HG02642 (cell line): ENCODE data around the gene USH1C.

Experiments used
- ATAC-seq: cut with Tn5 transposase; IDR thresholded peaks from one replicate; pipeline ENCODE4 v1.9.1; 2021; ENCODE audit warnings: mild to moderate bottlenecking; ENCODE audit not compliant: unreplicated experiment, poor library complexity

The USH1C gene

GRCh38 chr11:17544181-17544622 is at the start of gene USH1C:
TSS of gene USH1C (minus strand) at chr11:17544416. CDS start at chr11:17544307, 109 bp downstream.
- no peak for ATAC-seq

GRCh38 chr11:17593466-17594245 is 49.4 kb upstream of the USH1C start:
- ATAC-seq = no peak

- no peak for ATAC-seq
Observed at GRCh38 chr11:17591293-17591692, 47.1 kb upstream of the USH1C start.

- ATAC-seq = no peak
Observed at GRCh38 chr11:17590463-17590862, 46.2 kb upstream of the USH1C start.

DNA sequence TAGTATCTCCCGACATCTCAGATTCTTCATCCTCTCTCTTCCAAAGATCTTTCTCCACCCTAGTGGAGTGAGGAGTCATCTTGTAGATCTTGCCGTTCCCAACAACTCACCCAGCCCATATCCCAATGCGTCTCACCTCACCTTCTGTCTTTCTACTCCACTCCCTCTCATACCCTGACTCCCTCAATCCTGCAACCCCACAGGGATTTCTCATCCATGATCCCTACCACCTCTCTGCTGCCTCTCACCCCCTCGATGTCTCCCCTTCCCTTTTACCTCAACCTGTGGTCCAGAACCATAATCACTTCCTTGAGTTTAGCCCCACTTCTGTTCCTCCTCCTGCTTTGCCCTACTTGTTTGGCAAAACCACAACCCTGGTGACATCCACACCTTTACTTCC is 44.5 kb upstream of the USH1C start:
- no peak for ATAC-seq

- no peak for ATAC-seq
Observed at GRCh38 chr11:17588166-17588565, 44.0 kb upstream of the USH1C start.

GRCh38 chr11:17585911-17586695 is 41.9 kb upstream of the USH1C start:
- ATAC-seq = no peak

GRCh38 chr11:17581732-17582053 is 37.5 kb upstream of the USH1C start:
- ATAC-seq = no peak

DNA sequence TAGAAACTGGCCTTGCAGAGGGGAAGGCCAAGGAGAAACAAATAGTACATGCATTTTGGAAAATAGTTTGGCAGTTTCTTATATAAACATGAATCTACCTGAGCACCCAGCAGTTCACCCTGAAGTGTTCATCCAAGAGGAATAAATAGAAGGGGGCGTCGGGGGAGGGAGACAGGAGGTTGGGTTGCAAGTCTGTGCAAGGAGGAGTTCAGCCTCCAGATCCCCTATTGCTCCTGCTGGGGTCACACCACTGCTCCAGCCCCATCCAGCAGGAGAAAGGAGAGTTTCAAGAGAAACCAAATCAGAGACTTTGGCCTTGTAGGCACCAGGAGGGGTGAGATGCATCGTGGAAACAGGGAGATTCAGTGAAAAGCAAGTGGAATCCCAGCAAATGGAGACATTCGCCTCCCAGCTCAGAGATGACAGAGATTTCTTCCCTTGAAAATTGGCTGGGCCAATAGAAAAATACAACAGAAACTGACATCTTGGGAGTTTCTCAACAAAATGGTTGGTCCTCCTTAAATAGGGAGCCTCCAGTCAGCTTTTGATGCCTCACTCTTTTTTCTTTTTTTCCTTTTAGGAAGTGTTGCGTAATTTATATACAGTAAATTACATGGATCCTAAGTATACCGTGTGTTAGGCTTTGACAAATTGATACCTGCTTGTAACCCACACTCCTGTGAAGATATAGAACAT is 37.0 kb upstream of the USH1C start:
- no peak for ATAC-seq

- ATAC-seq = no peak
Observed at GRCh38 chr11:17580271-17580670, 36.1 kb upstream of the USH1C start.

DNA sequence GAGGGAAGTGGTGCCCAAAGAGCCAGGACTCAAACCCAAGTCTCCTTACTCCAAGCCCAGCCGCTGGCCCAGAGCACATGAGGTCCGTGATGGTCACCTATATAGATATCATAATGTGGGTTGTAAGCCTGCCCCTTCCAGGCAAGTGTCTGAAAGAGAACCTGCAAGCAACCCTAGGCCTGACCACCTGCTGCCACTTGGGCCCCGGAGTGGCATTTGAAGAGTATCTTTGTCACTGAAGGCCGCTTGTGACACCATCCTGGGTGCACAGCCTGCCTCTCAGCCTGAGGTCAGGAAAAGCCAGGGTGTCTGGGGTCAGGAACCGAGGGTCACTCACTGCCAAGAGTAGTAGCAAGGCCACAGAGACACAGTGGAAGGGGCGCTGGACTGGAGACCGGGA is 35.2 kb upstream of the USH1C start:
- ATAC-seq = no peak

GRCh38 chr11:17578958-17579357 is 34.7 kb upstream of the USH1C start:
- ATAC-seq = no peak

GRCh38 chr11:17578296-17578695 is 34.1 kb upstream of the USH1C start:
- ATAC-seq = no peak

GRCh38 chr11:17575431-17576425 is 31.5 kb upstream of the USH1C start:
- ATAC-seq = no peak

DNA sequence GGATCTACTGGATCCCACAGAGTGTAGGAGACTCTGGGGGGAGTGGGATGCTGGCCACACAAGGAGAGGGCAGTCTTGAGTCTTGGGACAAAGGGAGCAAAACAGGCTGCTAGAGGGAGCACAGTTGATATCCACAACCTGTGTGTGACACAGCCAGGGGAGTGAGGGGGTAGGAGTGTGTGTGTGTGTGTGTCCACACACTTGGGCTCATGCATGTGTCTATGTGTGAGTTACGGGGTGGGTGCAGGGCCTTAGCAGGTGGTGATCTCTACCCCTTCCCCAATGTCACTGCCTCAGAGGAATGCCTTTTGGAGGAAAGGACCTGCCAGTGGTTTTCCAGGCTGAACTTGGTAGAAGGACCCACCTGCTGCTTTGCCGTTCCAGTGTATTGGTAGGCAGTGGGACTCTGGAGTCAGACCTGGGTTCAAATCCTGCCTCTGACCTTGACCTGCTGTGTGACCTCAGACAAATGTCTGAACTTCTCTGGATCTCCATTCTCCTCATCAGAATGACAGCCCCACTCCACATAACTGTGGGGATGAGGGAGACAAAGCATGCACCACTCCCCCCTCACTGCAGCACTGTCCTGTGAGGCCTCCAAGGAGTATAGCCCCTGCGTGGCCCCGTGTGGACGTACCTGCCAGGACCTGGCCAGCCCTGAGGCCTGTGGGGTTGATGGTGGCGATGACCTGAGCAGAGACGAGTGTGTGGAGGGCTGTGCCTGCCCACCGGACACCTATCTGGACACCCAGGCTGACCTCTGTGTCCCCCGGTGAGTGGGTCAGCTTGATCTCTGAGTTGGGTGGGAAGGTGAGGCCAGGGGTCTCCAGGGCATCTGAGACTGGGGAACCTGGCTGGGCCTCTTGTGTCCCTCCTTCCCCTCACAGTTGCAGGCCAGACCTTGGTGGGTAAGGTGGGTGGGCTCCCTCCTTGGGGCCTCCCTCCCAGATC is 30.2 kb upstream of the USH1C start:
- no peak for ATAC-seq

DNA sequence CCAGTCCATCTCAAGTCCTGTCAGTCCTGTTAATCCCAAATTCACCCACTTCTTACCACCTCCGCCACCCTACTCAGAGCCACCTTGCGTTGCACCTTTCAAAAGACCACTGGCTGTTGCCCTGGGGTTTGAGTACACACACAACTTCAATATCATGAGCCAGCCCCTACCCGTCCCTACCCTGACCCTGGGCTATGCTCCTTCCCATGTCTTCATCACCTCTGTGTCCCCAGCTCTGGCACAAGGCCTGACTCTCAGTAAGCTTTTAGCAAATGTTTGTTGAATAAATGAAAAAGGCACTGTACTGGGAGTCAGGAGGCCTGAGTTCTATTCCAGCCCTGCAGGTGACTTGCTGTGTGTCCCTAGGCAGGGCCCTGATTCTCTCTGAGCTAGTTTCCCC is 29.3 kb upstream of the USH1C start:
- ATAC-seq = no peak

DNA sequence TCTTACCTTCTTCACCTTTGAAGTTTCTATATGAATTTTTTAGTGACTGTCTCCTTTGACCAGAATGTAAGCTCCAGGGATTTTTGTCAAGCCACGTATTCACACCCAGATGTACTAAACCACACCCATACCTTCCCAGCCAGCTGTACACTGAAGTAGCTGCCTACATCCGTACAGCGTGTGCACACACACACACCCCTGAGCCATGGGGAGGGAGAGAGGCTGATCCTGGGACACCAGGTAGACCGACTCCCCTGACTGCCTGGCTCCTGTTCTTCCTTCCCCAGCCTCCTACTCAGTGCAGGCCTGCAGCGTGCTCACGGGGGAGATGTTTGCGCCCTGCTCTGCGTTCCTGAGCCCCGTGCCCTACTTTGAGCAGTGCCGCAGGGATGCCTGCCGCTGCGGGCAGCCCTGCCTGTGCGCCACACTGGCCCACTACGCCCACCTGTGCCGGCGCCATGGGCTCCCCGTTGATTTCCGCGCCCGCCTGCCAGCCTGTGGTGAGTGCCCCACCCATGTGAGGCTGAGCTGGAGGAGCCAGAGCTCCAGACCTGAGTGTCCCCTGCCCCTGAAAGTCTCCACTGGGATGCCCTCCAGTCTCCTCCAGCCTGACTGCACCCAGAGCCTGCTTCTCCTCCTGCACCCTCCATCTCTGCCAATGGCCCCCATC is 28.7 kb upstream of the USH1C start:
- ATAC-seq = no peak

DNA sequence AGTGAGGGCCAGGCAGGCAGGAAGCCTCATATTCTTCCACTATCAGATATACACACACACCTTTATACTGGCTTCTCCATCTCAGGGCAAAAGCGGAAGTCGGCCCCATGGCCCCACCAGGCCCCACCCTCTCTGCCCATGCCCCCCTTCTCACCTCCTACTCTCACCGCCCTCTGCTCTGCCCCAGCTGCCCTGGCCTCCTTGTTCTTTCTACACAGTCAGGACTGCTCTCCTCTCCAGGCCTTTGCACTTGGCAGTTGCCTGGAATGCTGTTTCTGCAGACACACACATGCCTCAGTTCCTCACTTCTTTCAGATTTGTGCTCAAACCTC is 28.1 kb upstream of the USH1C start:
- no peak for ATAC-seq
